Activated CD8-positive, alpha-beta memory T cell treated with anti-CD3 and anti-CD28 coated beads for 36 hours (primary cell): ENCODE measurements around the gene KRTAP10-4. TPM values are rescaled to one million over a fixed set of nuclear protein-coding genes. Genes with fewer than 3 reads are reported as not detected.
"Not testable (repeated sequence)": the region's sequence is repeated elsewhere in the genome, so short reads cannot be mapped to it uniquely, and the experiment has no call there.

ENCODE experiments used
- CTCF ChIA-PET: fragments of 350-600 bp; sonication (Branson Sonifier 250); formaldehyde crosslinking; loops from one replicate; lab custom pipeline; 2021; ENCODE audit warnings: antibody characterized with exemption; lab: Charles Lee
- POLR2A ChIA-PET: fragments of 350-600 bp; sonication (Branson Sonifier 250); formaldehyde crosslinking; loops from one replicate; lab custom pipeline; 2021; ENCODE audit warnings: antibody characterized with exemption; lab: Charles Lee
- total RNA-seq, 2 experiments: library from RNA; stranded (reverse); gene quantifications; one replicate each; pipeline ENCODE4 v1.2.3, GENCODE V29; 2021

KRTAP10-4 gene
- total RNA-seq, 2 experiments from 2014 or later = not detected

DNA sequence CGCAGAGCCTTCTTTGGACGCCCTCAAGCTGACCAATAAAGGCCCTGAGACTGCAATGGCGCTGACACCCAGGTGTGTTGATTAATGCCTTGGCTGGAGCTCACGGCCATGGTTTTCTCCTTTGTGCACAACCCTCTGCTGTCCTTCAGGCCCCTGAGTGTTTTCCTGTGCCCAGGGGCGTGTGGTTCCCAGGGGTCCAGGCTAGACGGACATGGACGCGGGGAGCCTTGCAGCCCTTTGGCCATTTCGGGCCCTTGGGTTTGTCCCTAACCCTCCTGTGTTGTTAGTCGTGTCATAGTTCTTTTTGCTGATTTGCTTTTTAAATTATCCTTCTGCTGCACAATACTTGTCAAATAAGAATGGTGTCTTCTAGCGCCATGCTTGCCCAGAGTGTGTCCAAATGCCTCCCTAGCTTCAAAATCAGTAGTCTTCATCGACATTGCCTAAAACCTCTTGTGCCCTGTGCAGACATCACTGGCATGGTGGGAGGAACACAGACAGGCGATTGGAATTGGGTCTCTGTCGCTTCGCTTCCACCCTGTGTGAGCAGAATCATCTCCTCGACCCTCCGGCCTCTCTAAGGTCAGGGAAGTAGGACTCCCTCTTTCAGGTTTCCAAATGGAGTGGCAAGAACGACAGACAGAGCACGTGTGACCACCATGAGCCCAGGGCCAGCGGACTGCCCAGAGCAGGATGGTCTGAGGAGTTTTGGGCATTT, 1.9 kb downstream of the KRTAP10-4 start:
- ChIA-PET CTCF (no interaction called here), POLR2A (no interaction called here)

DNA sequence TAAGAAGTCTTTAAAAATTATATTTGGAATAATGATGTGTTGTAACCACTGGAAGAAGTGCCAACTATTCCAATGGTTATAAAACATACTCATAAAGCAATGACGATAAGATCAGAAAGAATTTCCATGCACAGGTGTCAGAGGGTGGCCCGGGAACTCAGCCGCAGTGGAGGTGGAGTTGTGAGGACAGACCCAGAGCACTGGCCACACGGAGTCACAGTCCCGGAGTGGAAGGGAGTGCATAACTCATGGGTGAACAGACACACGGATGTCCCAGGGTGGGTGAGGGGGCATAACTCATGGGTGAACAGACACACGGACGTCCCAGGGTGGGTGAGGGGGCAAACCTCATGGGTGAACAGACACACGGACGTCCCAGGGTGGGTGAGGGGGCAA, 2.5 kb downstream of the KRTAP10-4 start:
- ChIA-PET POLR2A (no interaction called here), CTCF (no interaction called here)

DNA sequence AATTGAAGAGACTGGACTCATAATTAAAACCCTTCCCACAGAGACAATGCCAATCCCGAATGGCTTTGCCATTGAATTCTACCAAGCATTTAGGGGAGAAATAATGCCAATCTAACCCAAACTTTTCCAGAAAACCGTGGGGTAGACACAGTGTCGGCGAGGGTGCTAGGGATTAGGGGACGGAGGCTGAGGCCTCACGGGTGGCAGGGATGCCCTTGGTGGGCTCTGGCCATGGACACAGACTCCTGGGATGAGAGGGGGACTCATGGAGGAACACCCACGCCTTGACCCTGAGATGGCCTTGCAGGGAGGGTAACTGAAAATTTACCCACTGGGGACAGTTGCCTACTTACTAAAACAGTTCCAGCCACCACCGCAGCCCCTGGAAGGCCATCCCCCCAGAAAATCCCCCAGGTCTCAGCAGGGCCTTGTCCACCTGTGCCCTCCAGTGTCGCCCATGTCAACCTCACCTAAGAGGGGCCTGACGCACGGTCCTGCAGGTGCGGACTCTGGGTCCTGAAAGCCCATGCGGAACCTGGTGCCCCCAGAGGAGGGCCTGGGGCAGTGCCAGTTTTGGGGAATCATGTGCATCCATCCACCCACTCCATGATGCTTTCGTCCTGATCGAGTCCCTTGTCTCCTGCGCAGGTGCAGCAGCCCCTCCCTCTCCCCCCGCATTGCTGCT, 5.0 kb downstream of the KRTAP10-4 start:
- CTCF ChIA-PET = no interaction called here
- POLR2A ChIA-PET = no interaction called here

DNA sequence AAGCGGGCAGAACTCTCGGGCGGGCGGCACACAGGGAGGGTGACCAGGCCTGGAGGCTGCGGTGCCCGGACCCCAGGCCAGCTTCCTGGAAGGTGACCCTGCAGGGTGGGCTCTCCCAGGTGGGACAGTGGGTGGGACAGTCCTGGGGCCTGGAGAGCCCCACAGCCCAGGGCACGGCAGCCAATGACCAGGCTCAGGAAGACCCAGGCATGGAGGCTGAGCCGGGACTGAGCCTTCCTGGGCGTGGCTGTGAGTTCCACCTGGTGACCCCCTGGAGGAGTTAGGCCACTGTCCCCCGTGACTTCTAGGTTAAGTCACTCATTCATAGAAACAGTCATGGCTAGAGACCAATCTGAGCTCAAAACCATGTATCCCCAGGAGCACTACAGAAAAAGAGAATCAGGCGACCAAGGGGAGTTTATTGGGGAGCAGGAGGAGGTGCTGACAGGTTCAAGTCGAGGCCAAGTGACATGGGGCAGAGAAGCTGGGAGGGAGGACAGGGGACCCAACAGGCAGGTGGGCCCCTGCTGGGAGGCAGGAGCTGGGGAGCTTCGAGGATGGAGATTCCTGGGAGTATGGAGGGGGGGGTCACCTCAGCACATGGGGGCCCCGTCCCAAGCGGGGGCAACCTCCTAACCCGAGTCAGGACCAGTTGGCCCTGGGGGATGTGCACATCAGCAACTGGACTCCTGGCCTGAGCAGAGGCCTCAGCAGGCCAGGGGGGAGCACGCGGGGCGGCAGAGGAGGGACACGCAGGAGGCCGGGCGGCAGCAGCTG, 5.7 kb downstream of the KRTAP10-4 start:
- POLR2A ChIA-PET = no interaction called here
- CTCF ChIA-PET = no interaction called here

DNA sequence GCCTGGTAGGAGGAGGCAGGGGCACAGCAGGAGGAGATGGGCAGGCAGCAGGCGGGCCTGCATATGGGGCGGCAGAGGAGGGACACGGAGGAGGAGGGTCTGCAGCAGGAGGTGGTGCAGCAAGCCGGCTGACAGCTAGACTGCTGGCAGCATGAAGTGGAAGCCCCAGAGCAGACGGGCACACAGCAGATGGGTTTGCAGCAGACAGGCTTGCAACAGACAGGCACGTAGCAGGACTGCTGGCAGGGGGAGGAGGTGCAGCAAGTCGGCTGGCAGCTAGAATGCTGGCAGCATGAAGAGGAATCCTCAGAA, 6.3 kb downstream of the KRTAP10-4 start:
- ChIA-PET POLR2A (no interaction called here), CTCF (no interaction called here)

DNA sequence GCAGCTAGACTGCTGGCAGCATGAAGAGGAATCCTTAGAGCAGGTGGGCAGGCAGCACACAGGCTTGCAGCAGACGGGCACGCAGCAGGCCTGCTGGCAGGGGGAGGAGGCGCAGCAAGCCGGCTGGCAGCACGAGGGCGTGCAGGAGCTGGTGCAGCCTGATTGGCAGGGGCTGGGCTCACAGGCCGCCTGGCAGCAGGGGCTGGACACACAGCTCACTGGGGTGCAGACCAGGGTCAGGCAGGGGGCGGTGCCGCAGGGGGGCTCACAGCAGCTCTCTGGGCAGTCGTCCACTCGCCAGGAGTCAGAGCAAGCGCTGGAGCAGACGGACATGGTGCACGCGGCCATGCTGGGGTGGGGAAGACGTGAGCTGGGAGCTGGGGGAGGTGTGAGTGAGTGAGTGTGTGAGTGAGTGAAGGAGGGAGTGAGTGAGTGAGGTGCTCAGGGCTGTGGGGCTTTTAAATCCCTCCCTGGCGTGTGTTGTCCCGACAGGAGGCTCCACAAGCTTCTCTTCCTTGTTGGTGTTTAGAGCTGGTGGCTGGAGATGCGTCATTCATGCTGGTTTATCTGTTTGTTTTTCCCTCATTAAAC, 6.8 kb downstream of the KRTAP10-4 start, which contains the start of gene KRTAP10-5:
Gene KRTAP10-5 (minus strand): TSS at position 374 of the 591 bp plus-strand sequence. CDS start 26 bp downstream, at position 348.
- POLR2A ChIA-PET, CTCF ChIA-PET: not testable (repeated sequence)

DNA sequence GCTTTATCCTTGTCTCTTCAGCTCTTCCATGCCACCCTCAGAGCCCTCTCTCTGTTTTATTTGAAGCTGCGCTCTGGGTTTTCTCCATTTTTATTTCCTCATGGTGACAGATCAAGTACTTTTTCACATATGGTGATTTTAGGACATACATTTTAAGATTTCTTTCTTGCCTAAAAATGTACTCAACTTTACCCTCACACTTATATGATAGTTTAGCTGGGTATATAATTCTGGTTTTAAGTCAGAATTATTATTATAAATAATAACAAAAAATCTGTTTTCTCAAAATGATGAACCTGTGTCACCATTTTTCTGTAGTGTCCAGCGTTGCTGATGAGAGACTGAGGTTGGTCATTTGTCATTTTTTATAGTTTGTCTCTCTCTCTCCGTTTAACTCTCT, 7.6 kb downstream of the KRTAP10-4 start:
- POLR2A ChIA-PET = no interaction called here

DNA sequence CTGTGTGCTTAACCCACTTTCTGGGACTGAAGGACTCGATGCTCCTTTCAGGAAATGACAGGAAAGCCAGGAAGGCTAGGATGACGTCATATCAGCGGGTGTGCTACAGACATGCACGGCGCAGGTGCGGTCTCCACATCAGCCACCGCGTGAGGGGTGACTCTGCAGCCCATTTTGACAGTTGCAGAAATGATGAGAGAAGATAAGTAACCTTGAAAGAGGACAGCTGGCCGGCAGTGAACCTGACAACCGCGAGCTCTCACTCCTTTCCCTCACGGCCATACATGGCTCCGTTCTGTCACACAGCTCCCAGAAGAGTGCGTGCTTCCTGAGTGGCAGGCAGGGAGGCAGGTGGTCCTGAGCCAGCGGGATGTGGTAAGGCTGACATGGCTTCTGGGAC, 8.5 kb downstream of the KRTAP10-4 start:
- POLR2A ChIA-PET = no interaction called here
- CTCF ChIA-PET = no interaction called here

More for the DNA sequence above, 7.6 kb downstream of the KRTAP10-4 start:
- CTCF ChIA-PET = no interaction called here

DNA sequence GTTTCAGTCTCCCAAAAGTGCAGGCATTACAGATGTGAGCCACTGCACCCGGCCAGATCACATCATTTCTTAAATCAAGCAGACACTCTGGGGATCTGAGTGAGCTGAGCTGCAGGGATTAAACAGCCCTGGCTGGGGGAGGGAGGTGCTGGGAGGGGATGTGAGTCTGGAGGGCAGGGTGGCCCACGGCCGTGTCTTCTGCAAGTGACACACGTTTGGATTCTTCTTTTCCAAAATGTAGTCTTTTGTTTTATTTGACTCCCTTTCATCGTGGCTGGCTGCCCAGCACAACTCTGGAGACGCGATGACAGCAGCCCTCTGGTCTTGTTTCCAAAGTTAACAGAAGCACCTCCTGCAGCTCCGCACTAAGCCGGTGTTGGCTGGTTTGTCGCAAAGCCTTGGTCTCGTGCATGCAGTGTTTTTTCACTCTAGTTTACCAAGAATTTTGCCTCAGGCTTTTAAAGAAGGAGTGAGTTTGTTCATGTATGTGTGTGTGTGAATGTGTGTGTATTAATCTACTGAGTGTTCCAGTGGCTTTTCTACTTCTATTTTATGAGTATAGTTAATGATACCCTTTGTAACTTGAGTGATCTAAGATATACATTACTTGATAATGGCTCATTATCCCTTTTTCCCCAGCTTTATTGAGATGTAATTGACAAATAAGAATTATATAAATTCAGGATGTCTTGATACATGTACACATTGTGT, 9.7 kb downstream of the KRTAP10-4 start:
- POLR2A ChIA-PET = no interaction called here
- CTCF ChIA-PET = no interaction called here

DNA sequence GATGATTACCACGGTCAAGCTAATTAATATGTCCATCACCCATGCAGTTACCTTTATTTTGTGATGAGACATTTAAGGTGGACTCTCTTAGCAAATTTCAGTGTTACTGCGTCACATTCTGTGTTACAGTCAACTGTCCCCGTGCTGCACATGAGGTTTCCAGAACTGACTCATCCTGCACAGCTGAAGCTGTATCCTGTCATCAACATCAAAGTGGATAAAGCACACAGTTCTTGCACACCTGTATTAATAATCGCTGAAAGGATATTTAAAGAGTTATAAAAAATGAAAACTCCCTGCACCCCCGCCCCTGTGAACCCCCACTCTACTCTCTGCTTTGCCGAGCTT, 10.2 kb downstream of the KRTAP10-4 start:
- ChIA-PET POLR2A (no interaction called here), CTCF (no interaction called here)

DNA sequence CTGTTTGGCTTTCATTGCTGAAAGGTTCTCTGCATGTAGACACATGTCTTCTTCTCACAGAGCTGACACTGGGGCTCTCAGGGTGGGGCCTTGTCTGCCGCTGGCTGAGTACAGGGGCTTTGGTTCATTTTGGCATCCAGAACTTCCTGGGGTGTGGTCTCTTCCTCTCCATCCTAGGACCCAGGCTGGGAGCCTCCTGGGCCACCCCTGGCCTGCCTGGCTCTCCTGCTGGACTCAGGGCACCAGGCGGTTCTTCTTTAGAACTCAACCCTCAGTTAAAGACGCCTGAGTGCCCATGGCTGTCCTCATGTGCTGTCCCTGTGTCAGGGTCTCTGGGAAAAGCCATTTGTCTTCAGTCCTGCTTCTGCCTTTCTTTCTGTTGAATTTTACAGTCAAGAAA, 12.4 kb downstream of the KRTAP10-4 start:
- ChIA-PET CTCF (no interaction called here), POLR2A (no interaction called here)

DNA sequence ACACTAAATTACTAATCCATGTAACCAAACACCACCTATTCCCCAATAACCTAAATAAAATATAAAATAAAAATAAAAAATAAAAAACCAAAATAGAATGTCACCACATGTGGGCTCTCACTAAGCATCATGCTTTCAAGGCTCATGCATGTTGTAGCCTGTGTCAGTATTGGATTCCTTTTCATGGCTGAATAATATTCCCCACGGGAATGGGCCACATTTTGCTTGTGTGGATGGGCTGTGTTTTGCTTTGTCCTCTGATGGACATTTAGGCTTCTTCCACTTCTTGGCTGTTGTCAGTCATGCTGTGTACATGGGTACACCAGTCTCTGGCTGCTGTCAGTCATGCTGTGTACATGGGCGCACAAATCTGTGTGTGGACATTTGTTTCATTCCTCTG, 15.6 kb downstream of the KRTAP10-4 start:
- ChIA-PET CTCF (no interaction called here), POLR2A (no interaction called here)

DNA sequence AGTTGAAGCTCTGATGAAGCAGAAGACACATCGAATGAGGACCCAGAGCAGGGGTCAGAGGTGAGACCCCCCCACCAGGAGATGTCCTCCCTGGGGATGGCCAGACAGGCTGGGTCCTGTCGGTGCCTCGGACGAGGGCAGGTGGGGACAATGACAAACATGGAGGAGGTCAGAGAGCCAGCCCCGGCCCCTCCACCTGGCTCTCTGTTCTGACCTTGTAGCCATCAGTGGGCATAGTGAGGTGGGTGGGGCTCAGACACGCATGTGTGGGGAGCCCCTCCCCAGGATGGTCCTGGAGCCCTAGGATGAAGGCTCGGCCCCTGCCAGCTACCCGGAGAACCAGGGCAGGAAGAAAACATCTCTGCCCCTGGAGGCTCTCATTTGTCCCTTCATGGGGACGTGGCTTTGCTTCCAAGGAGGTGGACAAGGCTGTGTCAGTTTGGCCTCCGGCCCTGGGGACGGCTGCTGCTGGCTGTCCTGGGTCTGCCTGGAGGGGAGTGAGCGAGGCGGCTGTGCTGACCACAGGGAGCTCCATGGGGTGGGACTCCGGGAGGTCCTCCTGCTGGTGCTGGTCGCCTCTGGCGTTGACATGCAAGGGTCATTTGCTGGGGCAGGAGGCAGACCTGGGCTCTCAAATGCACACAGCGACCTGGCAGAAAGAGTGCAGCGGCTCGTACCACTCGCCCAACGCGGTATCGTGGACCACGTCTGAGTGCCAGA, 16.2 kb downstream of the KRTAP10-4 start:
- POLR2A ChIA-PET = no interaction called here
- CTCF ChIA-PET = no interaction called here

DNA sequence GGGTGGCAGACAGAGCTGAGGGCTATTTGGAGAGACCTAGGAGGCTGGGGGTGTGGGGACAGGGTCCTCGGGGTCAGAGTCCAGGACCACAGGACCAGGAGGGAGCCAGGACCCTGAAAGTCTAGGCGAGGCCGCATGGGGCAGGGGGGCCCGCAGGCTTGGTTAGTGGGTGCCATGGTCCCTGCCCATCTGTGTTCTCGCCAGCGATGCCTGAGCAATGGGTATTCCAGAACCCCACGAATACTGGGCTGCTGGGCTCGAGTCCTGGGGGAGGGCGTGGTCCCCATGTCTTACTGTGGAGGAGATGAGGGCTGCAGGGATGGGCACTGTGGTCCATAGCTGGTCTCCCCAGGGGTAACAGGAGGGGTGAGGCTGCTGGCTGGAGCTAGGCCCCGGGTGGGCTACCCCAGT, 16.8 kb downstream of the KRTAP10-4 start:
- ChIA-PET CTCF (no interaction called here), POLR2A (no interaction called here)

DNA sequence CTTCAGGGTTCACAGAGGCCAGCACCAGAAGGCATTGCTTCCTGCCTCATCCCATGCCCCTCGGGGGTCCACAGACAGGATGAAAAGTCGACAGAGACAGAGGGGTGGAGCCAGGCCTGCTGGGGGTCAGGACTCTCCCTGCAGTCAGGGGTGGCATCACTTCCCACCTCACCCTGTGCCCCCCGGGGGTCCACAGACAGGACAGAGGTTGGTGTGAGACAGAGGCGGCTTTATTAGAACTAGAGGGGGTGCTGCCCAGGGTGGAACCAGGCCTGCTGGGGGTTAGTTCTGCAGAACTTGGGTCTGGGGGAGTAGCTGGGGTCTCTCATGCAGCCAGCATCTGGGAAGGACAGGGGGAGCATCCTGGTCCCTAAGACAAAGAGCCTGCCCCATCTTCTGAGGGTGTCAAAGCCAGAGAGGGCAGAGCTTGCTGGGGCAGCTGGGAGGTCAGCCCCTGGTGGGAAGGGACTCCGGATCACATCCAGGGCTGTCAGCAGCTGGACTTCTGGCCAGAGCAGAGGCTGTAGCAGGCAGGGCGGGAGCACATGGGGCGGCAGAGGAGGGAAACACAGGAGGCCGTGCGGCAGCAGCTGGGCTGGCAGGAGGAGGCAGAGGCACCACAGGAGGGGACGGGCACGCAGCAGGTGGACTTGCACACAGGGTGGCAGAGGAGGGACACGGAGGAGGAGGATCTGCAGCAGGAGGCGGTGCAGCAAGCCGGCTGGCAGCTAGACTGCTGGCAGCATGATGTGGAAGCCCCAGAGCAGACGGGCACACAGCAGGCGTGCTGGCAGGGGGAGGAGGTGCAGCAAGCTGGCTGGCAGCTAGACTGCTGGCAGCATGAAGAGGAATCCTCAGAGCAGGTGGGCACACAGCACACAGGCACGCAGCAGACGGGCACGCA, 17.6 kb downstream of the KRTAP10-4 start:
- CTCF ChIA-PET, POLR2A ChIA-PET: not testable (repeated sequence)

DNA sequence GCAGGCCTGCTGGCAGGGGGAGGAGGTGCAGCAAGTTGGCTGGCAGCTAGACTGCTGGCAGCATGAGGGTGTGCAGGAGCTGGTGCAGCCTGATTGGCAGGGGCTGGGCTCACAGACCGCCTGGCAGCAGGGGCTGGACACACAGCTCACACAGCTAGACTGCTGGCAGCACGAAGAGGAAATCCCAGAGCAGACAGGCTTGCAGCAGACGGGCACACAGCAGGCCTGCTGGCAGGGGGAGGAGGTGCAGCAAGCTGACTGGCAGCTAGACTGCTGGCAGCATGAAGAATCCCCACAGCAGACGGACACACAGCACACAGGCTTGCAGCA, 18.2 kb downstream of the KRTAP10-4 start:
- POLR2A ChIA-PET = not testable (repeated sequence)

DNA sequence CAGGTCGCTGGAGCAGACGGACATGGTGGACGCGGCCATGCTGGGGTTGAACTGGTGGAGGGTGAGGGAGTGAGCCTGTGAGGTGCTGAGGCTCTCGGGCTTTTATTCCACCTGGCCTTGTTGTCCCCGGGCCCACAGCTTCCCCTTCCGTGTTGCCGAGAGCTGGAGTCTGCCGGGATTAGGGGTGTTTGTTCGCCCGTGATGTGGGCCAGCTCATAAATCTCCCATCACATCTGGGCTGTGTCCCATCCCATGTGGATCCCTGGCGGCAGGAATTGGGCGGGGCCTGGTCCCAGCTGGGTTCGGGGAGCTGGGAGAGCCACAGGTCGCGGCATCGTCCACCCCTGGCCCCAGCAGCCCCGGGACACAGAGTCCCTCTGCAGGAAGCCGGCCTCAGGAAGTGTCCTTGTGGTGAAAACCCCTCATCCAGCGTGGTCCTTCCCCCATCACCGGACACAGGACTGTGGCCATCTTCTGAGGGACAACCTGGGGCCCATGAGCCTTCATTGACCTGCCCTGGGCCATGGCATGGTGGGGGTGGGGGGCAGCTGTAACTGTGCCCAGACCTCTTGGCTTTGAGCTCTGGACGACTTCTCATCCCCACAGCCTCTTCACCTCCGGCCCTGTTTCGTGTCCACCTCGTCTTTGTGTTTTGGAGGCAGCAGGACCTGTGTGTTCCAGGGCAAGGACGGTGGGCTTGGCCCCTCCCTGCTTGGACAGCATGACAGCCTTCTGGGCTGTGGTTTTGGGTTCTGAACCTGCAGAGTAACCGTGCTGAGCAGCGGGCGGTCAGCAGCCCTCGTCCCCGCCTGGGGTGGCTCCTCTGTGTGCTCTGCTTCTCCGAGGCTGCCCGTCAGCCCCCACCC, 19.1 kb downstream of the KRTAP10-4 start, which contains the start of gene KRTAP10-6:
Gene KRTAP10-6 (minus strand): TSS at position 60 of the 866 bp plus-strand sequence. CDS start 21 bp downstream, at position 39.
- ChIA-PET CTCF (no interaction called here), POLR2A (no interaction called here)

More for the DNA sequence above, 18.2 kb downstream of the KRTAP10-4 start:
- CTCF ChIA-PET = not testable (repeated sequence)
